Neural cell (in vitro differentiated cells): ENCODE results near the gene OR2F2.

ENCODE experiments used
- CTCF ChIP-seq: fragments of 450-650 bp; IDR thresholded peaks from 2 replicates; pipeline ENCODE4 v1.5.1; 2014; ENCODE audit warnings: antibody characterized with exemption, mild to moderate bottlenecking, moderate library complexity; ENCODE audit not compliant: poor library complexity, severe bottlenecking
- EP300 ChIP-seq: fragments of 450-650 bp; conservative IDR thresholded peaks from 2 replicates; pipeline ENCODE4 v1.6.1; 2014; ENCODE audit warnings: antibody characterized with exemption, mild to moderate bottlenecking, moderate library complexity; ENCODE audit not compliant: poor library complexity, severe bottlenecking
- EZH2 ChIP-seq: fragments of 200-600, 300-800 bp; shearing (Covaris generic), sonication (generic); IDR thresholded peaks from 2 replicates; pipeline ENCODE4 v1.6.1; 2014; ENCODE audit warnings: antibody characterized with exemption, low read length, borderline replicate concordance, mild to moderate bottlenecking; ENCODE audit not compliant: insufficient read depth, poor library complexity, severe bottlenecking
- POLR2AphosphoS5 ChIP-seq: IDR thresholded peaks from 2 replicates; pipeline ENCODE4 v1.6.1; 2012
- RAD21 ChIP-seq: fragments of 450-650 bp; conservative IDR thresholded peaks from 2 replicates; pipeline ENCODE4 v1.6.1; 2014; ENCODE audit warnings: antibody characterized with exemption, mild to moderate bottlenecking, moderate library complexity
- REST ChIP-seq: IDR thresholded peaks from 2 replicates; pipeline ENCODE4 v1.6.1; 2012; ENCODE audit warnings: borderline replicate concordance
- SMC3 ChIP-seq: fragments of 450-650 bp; conservative IDR thresholded peaks from 2 replicates; pipeline ENCODE4 v1.6.1; 2014; ENCODE audit warnings: antibody characterized with exemption, mild to moderate bottlenecking, moderate library complexity; ENCODE audit not compliant: poor library complexity
- TAF1 ChIP-seq: IDR thresholded peaks from 2 replicates; pipeline ENCODE4 v1.6.1; 2012; ENCODE audit warnings: low read depth

GRCh38 chr7:143980746-143981510, 45.9 kb downstream of the OR2F2 start:
- no peak for TF ChIP-seq EZH2
- no peak for TF ChIP-seq REST
- TF ChIP-seq TAF1 = no peak
- TF ChIP-seq CTCF = no peak
- TF ChIP-seq EP300 = no peak
- no peak for TF ChIP-seq POLR2AphosphoS5
- no peak for TF ChIP-seq SMC3
- no peak for TF ChIP-seq RAD21
